ENCODE data around the gene ANO2.

Gene ANO2

DNA sequence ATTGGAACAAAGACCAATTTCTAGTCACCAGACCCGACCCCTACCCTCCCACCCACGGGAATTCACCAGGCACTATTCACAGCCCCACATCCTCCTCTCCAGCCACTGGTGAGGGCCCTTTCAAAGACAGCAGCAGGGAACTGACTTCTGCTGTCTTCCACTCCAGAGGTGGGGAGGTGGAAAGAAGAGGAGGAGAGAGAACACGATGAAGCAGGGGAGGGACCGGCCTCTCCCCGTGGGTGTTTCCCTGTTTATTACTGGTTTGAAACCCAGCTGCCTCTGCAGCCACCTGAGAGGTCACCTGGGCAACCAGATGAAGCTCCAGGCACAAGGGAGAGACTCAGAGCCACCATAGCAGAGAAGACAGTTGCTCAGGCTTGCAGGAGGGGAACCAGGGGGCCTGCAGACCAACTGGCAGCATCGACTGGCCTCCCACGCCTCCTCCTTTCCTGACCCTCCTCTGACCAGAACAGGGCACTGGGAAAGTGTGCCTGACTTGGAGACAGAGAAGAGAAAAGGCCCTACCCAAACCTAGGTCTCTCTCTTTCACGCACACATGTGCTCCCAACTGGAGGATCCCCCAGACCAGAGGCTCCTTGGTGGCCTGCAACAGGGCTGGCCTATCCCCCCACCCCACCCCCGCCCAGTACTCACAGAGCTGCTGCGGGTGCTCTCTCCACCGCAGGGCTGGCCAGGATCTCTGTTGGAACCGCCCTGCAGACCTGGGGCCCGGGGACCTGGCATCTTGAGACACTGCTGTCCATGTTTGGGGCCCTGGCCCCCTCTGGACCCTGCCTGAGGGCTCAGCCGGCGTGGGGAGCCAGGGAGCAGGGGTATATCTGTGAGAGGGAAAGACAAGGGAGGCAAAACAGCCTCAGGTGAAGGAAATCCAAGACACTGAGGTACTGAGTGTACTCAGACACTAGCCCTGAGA is 22.8 kb downstream of the ANO2 start:
- DNase-seq (ENCODE audit: low read depth, low spot score): no peak
- no peak overlapping the region for H3K27ac ChIP-seq

DNA sequence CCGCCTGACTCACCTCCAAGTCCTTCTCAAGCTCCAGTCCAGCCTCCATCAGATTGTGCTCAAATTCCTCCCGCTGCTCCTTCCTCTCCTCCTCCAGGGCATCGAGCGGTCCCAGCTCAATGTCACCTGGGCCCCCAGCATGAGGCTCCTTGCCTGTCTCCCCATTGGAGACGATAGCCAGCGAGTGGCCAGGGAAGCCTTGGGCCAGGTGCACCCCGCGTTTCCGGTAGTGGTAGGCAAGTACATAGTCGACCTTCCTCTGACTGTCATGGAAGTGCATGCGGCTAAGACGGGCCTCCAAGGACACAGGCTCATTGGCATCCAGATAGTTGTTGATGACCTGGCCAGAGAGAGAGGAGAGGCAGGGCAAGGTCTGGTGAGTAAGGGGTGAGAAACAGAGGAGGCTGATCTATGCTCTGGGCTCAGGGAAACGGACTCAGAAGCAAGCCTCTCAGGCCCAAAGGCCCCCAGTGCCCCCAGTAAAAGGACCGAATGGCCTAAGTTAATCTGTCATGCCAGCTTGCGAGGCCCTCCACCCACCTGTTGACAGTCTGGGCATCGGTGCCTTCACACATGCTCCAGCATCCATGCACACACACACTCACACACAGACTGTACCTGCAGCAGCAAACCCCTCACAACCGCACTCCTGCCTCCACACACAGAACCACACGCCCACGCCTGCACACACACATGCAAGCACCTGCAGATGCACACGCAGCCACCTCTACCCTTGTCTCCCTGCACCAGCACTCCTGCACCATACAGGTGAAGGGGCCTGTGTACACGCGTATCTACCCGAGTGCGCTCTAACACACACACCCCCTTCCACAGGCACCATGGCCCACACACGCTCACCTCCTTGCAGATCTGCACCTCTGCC is 23.8 kb downstream of the ANO2 start:
- no peak for DNase-seq (ENCODE audit: low read depth, low spot score)
- H3K27ac ChIP-seq: no peak overlapping the region

DNA sequence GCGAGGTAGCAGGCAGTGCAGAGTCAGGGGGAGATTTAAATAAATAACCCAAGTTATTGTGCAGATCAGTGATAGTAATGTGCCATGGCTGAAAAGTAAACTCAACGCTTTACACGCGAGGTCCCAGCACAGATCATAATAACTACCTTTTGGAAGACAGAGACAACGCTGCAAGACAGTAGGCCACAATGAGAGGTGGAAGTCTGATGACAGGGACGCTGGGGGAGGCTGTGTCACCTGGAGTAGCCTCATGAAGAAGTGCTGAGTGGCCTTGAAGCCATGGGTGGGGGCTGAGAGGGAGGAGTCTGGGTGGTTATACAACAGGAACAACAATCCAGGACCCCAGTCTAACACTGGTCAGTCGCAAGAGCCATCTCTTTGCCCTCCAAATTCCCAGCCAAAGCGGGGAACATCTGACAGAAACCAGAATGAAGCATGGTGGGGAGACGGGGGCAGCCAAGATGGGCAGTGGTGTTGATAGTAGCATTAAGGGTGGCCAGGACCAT is 28.2 kb downstream of the ANO2 start:
- no peak overlapping the region for H3K27ac ChIP-seq
- no peak for DNase-seq (ENCODE audit: low read depth, low spot score)

DNA sequence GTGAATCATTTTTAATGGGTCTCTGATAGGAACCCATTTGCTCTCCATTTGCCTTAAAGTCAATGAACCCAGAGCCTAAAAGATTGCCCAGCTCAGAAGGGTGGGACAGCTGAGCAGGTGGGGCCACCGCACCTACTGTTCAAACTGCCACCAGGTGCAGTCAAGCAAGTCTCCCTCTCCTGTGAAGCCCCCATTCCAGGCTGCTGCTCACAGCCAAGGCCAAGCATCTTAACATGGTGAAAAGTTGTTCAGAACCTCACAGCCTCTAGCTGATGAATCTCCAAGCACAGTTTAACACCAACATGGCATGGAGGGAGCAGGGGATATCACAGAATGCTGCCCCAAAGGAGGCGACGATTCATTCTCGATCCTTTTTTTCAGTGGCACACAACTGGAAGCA is 29.5 kb downstream of the ANO2 start:
- DNase-seq (ENCODE audit: low read depth, low spot score): no peak
- H3K27ac ChIP-seq: no peak overlapping the region

GRCh38 chr12:5914387-5915149 is 30.5 kb downstream of the ANO2 start:
- DNase-seq (ENCODE audit: low read depth, low spot score): no peak
- no peak overlapping the region for H3K27ac ChIP-seq

DNA sequence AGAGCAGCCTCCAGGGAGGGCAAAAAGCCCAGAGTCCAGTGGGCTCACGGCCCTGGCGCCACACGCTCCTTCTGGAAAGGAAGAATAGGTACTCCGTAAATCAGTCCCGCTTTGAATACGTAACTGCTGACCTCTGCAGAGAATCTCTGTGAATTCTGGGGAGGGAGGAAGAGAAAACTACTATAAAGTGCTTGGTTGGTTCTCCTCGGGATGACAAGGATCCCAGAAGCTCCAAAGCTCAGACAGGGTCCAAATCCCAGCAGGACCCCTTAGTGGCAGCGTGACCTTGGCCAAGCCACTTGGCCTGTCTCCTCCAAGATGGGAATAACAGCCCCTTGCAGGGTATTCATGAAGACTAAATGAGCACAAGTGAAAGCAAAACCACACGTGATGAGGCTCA is 31.7 kb downstream of the ANO2 start:
- no peak for DNase-seq (ENCODE audit: low read depth, low spot score)
- H3K27ac ChIP-seq: no peak overlapping the region

GRCh38 chr12:5912437-5913334 is 32.4 kb downstream of the ANO2 start:
- no peak for DNase-seq (ENCODE audit: low read depth, low spot score)
- H3K27ac ChIP-seq: no peak overlapping the region

- no peak overlapping the region for H3K27ac ChIP-seq
- DNase-seq (ENCODE audit: low read depth, low spot score): no peak
These were observed 33.0 kb downstream of the ANO2 start for GRCh38 chr12:5912011-5912410.

GRCh38 chr12:5910790-5911548 is 34.1 kb downstream of the ANO2 start:
- no peak overlapping the region for H3K27ac ChIP-seq
- no peak for DNase-seq (ENCODE audit: low read depth, low spot score)

- no peak for DNase-seq (ENCODE audit: low read depth, low spot score)
- no peak overlapping the region for H3K27ac ChIP-seq
These were observed 35.5 kb downstream of the ANO2 start for GRCh38 chr12:5909560-5909959.

GRCh38 chr12:5908251-5908650 is 36.8 kb downstream of the ANO2 start:
- no peak overlapping the region for H3K27ac ChIP-seq
- no peak for DNase-seq (ENCODE audit: low read depth, low spot score)

DNA sequence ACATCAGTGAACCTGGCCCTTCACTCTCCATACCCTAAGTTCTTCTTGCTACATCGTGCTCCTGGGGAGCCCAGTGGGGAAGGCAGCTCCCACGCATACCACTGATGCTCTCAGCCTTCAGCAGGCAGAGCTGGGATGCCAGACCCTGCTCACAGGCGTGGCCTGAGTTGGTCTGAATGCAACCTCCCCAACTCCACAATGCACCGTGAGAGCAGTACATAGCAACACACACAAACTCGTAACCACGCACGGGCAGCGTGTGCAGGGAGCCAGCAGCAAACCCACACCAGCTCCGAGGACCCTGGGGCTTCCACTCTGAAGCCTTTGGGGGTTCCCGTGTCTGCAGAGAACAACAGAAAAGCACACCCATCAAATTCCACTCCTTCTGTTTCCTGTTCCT is 37.3 kb downstream of the ANO2 start:
- no peak for DNase-seq (ENCODE audit: low read depth, low spot score)
- no peak overlapping the region for H3K27ac ChIP-seq

DNA sequence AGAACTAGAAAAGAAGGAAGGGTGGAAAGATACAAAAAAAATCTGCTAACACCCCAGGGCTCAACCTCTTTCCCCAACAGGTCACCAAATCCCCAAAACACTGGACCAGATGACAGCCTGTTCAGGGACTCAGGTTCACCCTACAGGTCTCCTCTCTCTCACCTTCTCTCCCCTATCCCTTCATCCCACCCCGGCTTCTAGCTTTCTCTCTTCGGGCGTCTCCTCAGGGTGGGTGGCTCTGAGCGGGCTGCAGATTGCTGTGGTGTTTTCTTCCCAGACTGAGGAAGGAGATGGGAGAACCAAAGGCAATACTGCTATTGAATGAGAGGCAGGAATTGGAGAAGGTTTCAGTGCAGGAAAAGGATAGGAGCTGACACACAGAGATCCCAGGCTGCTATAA is 39.3 kb downstream of the ANO2 start:
- DNase-seq (ENCODE audit: low read depth, low spot score): no peak

GRCh38 chr12:5904969-5905368 is 40.1 kb downstream of the ANO2 start:
- no peak for DNase-seq (ENCODE audit: low read depth, low spot score)

More for the DNA sequence above, 39.3 kb downstream of the ANO2 start:
- no peak overlapping the region for H3K27ac ChIP-seq

GRCh38 chr12:5904441-5904840 is 40.6 kb downstream of the ANO2 start:
- H3K27ac ChIP-seq: no peak overlapping the region
- no peak for DNase-seq (ENCODE audit: low read depth, low spot score)

More at GRCh38 chr12:5904969-5905368, 40.1 kb downstream of the ANO2 start:
- no peak overlapping the region for H3K27ac ChIP-seq

- no peak for DNase-seq (ENCODE audit: low read depth, low spot score)
- H3K27ac ChIP-seq: no peak overlapping the region
These were observed 42.3 kb downstream of the ANO2 start for GRCh38 chr12:5902736-5903135.

DNA sequence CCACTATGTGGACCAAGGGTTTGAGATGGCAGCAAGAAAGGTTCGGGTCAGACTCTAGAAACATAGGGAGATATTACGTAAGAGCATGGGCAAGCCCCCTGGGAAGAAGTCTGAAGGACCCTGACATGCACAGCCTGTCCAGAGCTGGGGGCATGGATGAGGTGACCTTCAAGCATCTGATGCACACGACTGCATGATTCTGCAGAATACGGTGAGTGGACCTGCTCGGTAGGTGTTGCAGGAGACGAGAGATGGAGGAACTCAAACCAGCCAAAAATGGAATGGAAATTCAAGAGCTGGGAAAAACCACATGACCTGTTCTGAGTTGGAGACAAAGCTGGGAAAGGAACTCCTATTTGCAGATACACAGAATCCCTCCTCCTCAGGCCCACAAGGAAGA is 43.6 kb downstream of the ANO2 start:
- H3K27ac ChIP-seq: no peak overlapping the region
- DNase-seq (ENCODE audit: low read depth, low spot score): no peak

DNA sequence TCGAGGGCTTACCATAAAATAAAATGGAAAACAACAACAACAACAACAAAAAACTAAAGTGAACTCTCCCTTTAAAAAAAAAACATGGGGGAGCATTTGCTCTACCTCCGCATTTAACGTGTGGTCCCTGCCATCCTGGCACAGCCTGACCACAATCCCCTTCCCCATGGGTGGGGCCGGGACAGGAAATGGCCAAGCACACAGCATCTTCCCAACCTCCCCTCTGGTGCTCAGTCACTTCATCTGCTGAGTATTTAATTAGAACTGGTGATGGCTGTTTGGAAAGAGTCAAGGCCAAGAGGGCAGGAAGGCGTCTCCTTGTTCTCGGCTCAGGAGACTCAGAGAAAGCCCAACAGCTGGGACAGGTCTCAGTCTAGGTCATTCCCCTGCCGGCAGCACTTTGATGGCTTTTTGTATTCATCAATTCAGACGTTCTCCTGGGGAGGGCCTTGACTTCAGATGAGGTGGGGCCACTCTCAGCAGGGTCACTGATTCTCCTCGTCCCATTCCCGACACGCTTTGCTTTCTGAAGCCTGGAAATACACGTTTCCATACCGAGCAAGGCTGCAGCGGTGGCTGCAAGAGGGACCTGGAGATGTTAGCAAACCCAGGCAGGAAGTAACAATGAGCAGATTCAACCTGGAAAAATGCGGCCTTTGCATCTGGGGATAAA is 44.4 kb downstream of the ANO2 start:
- DNase-seq (ENCODE audit: low read depth, low spot score): no peak
- H3K27ac ChIP-seq: no peak overlapping the region

Measured in epithelial cell of prostate (primary cell).